ENCODE measurements around the gene TESK2. TPM values are rescaled to one million over a fixed set of nuclear protein-coding genes. Genes with fewer than 3 reads are reported as not detected.
A peak's percentile ranks its signal among the peaks of the same experiment; 100 is the strongest.

TESK2 gene
- total RNA-seq, 1 experiment from 2014 or later: 5.0 TPM

DNA sequence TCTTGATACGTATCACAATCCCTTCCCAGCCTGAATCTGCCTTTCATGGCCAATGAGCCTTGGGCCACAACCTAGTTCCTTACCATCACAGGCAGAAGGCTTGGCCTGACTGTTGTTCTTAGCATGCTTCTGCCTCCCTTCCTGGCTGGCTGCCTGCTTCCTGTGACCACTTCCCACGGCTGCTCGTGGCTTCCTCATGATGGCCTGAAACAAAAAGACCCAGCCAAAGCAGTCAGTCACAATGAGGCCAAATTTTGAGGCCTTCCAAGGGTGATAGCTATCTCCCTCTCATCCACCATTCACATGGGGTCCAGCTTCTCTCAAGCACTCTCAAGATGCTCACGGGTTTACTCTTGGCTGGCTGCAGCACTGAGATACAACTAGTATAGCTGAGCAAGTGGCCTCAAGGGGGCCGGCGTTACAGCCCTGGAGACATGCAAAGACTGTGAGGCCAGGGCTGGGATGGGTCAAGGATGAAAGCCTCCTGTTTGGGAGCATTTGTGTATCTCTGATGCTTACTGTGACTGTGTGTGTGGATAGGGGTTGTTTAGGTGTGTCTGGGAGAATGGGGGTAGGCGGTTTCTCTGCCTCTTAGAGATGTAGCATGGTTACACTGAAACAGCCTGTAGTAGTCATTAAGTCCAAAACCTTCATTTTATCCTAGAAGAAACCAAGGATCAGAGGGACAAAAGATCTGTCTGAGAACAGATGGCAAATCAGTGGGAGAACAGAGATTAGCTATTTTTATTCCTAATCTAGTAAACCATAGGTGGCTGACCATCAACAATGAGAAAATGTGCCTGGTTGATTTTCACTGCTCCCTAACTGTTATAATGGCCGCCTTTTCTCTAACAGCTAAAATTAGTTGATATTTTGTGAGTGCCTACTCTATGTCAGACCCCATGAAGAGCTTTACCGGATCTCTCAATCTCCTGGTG is 156.4 kb downstream of the TESK2 start:
- no peak overlapping the region for H3K4me3 ChIP-seq (replicated peaks in 1 of 2; ENCODE audit: low read depth in 1 of 2, low read length in 2 of 2)
- TF ChIP-seq, protein P1, sequence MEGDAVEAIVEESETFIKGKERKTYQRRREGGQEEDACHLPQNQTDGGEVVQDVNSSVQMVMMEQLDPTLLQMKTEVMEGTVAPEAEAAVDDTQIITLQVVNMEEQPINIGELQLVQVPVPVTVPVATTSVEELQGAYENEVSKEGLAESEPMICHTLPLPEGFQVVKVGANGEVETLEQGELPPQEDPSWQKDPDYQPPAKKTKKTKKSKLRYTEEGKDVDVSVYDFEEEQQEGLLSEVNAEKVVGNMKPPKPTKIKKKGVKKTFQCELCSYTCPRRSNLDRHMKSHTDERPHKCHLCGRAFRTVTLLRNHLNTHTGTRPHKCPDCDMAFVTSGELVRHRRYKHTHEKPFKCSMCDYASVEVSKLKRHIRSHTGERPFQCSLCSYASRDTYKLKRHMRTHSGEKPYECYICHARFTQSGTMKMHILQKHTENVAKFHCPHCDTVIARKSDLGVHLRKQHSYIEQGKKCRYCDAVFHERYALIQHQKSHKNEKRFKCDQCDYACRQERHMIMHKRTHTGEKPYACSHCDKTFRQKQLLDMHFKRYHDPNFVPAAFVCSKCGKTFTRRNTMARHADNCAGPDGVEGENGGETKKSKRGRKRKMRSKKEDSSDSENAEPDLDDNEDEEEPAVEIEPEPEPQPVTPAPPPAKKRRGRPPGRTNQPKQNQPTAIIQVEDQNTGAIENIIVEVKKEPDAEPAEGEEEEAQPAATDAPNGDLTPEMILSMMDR (IDR thresholded peaks at IDR 0.05 in 2 of 3, conservative IDR thresholded peaks at IDR 0.05 in 1 of 3; ENCODE audit: borderline replicate concordance in 1 of 3, insufficient read depth in 1 of 3, low read depth in 2 of 3, low read length in 2 of 3): 0 out of 6 replicates have a peak, but pooled peaks of 1 of the 3 experiments have one; percentile 12
- TF ChIP-seq SP1 (IDR thresholded peaks at IDR 0.05; ENCODE audit: low read depth) (no peak), CBX3 (IDR thresholded peaks at IDR 0.05; ENCODE audit: low read depth) (no peak)
- no peaks in the 10 kb centered on the region for H3K9me2 ChIP-seq (ENCODE audit: insufficient read depth)
- ChIA-PET CTCF (no interaction called here), RAD21 (ENCODE audit: low non-redundant PET in 1 of 2, low total read pairs in 2 of 2, uncharacterized antibody in 2 of 2, unreplicated experiment in 2 of 2) (no interaction called here), POLR2A (no interaction called here)
- peak; percentile 52; the same call in 1 of the 2 replicates for ATAC-seq
- H3K4me2 ChIP-seq (ENCODE audit: low read length): no peak overlapping the region
- no peaks in the 10 kb centered on the region for H4K20me1 ChIP-seq (ENCODE audit: insufficient read depth)
- peaks cover 14 to 47% of the 10 kb centered on the region in 2 experiments for H3K4me1 ChIP-seq (ENCODE audit: control insufficient read depth in 1 of 2, insufficient read depth in 2 of 2, low read length in 2 of 2)
- H3K27me3 ChIP-seq (ENCODE audit: insufficient read depth, low read length): no peaks in the 10 kb centered on the region
- peaks cover 0 to 11% of the 10 kb centered on the region in 2 experiments; a peak in 1 of 4 replicates for H3K36me3 ChIP-seq (ENCODE audit: control insufficient read depth in 1 of 2, insufficient read depth in 2 of 2, low read length in 2 of 2)
- no peak overlapping the region for H3K9ac ChIP-seq (ENCODE audit: low read length)
- H3K27ac ChIP-seq (ENCODE audit: low read depth, low read length): no peak overlapping the region
- intact Hi-C loops (cut with micrococcal nuclease): no loop called here
- H3K9me3 ChIP-seq (ENCODE audit: control insufficient read depth in 1 of 2, insufficient read depth in 1 of 2, low read depth in 1 of 2, low read length in 2 of 2): peaks cover 0 to 3% of the 10 kb centered on the region in 2 experiments; a peak in 1 of 4 replicates
- H3K79me2 ChIP-seq (ENCODE audit: insufficient read depth, low read length): peaks cover 9% of the 10 kb centered on the region; the same call in 1 of the 2 replicates
- BruUV-seq (replicated peaks): no TSS peak
- DNase-seq (ENCODE audit: low read depth, low spot score): no peak
- H2AFZ ChIP-seq (ENCODE audit: low read depth, low read length, poor library complexity, severe bottlenecking): no peak overlapping the region

DNA sequence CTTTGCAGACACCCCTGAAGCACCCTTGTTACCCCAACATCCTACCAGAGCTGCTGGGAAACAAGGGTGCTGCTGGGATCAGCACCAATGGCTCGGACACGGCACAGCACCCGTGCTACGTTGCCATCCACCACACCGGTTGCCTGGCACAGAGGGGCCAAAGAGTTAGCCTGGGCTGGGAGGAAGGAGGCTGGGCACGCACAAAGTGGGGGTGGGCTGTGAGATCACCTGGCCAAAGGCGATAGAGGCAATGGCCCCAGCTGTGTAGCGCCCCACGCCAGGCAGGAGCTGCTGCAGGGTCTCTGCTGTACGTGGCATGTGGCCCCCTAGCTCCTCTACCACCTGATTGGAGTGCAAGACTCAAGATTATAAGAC is 158.6 kb downstream of the TESK2 start:
- H3K4me3 ChIP-seq (replicated peaks in 1 of 2; ENCODE audit: low read depth in 1 of 2, low read length in 2 of 2): no peak overlapping the region
- H3K27me3 ChIP-seq (ENCODE audit: insufficient read depth, low read length): no peaks in the 10 kb centered on the region
- no peaks in the 10 kb centered on the region for H3K9me3 ChIP-seq (ENCODE audit: control insufficient read depth in 1 of 2, insufficient read depth in 1 of 2, low read depth in 1 of 2, low read length in 2 of 2)
- H3K4me1 ChIP-seq (ENCODE audit: control insufficient read depth in 1 of 2, insufficient read depth in 2 of 2, low read length in 2 of 2): peaks cover 10 to 34% of the 10 kb centered on the region in 2 experiments
- RAD21 ChIA-PET (ENCODE audit: low non-redundant PET in 1 of 2, low total read pairs in 2 of 2, uncharacterized antibody in 2 of 2, unreplicated experiment in 2 of 2): no interaction called here
- H3K27ac ChIP-seq (ENCODE audit: low read depth, low read length): no peak overlapping the region
- POLR2A ChIA-PET: interaction anchor here (0.6 kb wide), 1 partner anchor 29 kb away, joined by 3 read pairs; no protein-coding TSS in a partner anchor
- ATAC-seq (no peak), DNase-seq (ENCODE audit: low read depth, low spot score) (no peak)
- H4K20me1 ChIP-seq (ENCODE audit: insufficient read depth): no peaks in the 10 kb centered on the region
- H3K9me2 ChIP-seq (ENCODE audit: insufficient read depth): no peaks in the 10 kb centered on the region
- no TSS peak for BruUV-seq (replicated peaks)
- H3K79me2 ChIP-seq (ENCODE audit: insufficient read depth, low read length): no peaks in the 10 kb centered on the region
- no peak overlapping the region for H2AFZ ChIP-seq (ENCODE audit: low read depth, low read length, poor library complexity, severe bottlenecking)
- intact Hi-C loops (cut with micrococcal nuclease): no loop called here
- no peak overlapping the region for H3K4me2 ChIP-seq (ENCODE audit: low read length)
- H3K9ac ChIP-seq (ENCODE audit: low read length): no peak overlapping the region
- peaks cover 0 to 5% of the 10 kb centered on the region in 2 experiments; a peak in 1 of 4 replicates for H3K36me3 ChIP-seq (ENCODE audit: control insufficient read depth in 1 of 2, insufficient read depth in 2 of 2, low read length in 2 of 2)
- CTCF ChIA-PET: no interaction called here
- TF ChIP-seq EGR1 (IDR thresholded peaks at IDR 0.05; ENCODE audit: low read depth): no peak
- TF ChIP-seq SRF (IDR thresholded peaks at IDR 0.05; ENCODE audit: low read depth): no peak
- TF ChIP-seq SIN3A (IDR thresholded peaks at IDR 0.05; ENCODE audit: low read depth): no peak
- TF ChIP-seq, protein P2, sequence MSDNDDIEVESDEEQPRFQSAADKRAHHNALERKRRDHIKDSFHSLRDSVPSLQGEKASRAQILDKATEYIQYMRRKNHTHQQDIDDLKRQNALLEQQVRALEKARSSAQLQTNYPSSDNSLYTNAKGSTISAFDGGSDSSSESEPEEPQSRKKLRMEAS (IDR thresholded peaks at IDR 0.05): no peak
- TF ChIP-seq JUND (IDR thresholded peaks at IDR 0.05): no peak
- no peak for TF ChIP-seq TCF7L2 (IDR thresholded peaks at IDR 0.05; ENCODE audit: borderline replicate concordance, extremely low read depth, insufficient read depth, insufficient read length)
- no peak for TF ChIP-seq RAD21 (IDR thresholded peaks at IDR 0.05; ENCODE audit: low read depth)
- TF ChIP-seq POLR2A (IDR thresholded peaks at IDR 0.05; ENCODE audit: borderline replicate concordance, extremely low read depth, insufficient read depth, insufficient read length): no peak
- TF ChIP-seq, protein P3, sequence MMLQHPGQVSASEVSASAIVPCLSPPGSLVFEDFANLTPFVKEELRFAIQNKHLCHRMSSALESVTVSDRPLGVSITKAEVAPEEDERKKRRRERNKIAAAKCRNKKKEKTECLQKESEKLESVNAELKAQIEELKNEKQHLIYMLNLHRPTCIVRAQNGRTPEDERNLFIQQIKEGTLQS (IDR thresholded peaks at IDR 0.05): no peak
- TF ChIP-seq SP1 (IDR thresholded peaks at IDR 0.05; ENCODE audit: low read depth): no peak
- no peak for TF ChIP-seq YY1 (IDR thresholded peaks at IDR 0.05; ENCODE audit: extremely low read depth, insufficient replicate concordance, low read depth, low read length)
- TF ChIP-seq EZH2phosphoT487 (IDR thresholded peaks at IDR 0.05; ENCODE audit: borderline replicate concordance): no peak
- TF ChIP-seq POLR2AphosphoS5 (IDR thresholded peaks at IDR 0.05; ENCODE audit: low read depth, low read length): no peak
